ENCODE measurements around the gene LRRTM4. TPM values are rescaled to one million over a fixed set of nuclear protein-coding genes. Genes with fewer than 3 reads are reported as not detected.
"Not testable (repeated sequence)": the region's sequence is repeated elsewhere in the genome, so short reads cannot be mapped to it uniquely, and the experiment has no call there.

The LRRTM4 gene
- total RNA-seq, 1 donor from 2014 or later, result 10.6 TPM

DNA sequence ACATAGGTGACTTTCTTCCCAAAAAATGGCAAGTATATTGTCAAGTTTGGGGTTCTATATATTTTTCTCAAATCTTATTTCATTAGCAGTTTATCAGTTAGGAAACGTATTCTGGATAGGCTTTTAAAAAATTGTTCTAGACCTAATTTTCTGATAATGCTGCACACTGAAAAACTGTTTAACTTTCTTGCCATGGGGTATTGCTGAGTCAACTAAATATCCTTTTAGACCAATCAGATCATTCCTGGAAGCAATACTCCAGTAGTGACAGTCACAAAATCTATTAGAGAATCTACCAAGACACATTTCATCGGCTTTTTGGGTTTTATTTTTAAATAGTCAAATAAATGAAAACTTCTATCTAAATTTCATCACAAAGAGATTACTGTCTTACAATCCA lies 440.6 kb downstream of the LRRTM4 start:
- Mint-ChIP-seq H3K27me3 (ENCODE audit: low read depth) (no peaks in the 10 kb centered on the region), H3K4me3 (no peak overlapping the region), H3K27ac (ENCODE audit: unreplicated experiment) (no peak overlapping the region), H3K9me3 (peaks cover 4% of the 10 kb centered on the region), H3K4me1 (no peaks in the 10 kb centered on the region), H3K36me3 (ENCODE audit: low read depth) (no peaks in the 10 kb centered on the region)
- DNase-seq (ENCODE audit: low read depth, low spot score), result no peak
- TF ChIP-seq, protein P1, sequence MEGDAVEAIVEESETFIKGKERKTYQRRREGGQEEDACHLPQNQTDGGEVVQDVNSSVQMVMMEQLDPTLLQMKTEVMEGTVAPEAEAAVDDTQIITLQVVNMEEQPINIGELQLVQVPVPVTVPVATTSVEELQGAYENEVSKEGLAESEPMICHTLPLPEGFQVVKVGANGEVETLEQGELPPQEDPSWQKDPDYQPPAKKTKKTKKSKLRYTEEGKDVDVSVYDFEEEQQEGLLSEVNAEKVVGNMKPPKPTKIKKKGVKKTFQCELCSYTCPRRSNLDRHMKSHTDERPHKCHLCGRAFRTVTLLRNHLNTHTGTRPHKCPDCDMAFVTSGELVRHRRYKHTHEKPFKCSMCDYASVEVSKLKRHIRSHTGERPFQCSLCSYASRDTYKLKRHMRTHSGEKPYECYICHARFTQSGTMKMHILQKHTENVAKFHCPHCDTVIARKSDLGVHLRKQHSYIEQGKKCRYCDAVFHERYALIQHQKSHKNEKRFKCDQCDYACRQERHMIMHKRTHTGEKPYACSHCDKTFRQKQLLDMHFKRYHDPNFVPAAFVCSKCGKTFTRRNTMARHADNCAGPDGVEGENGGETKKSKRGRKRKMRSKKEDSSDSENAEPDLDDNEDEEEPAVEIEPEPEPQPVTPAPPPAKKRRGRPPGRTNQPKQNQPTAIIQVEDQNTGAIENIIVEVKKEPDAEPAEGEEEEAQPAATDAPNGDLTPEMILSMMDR (conservative IDR thresholded peaks at IDR 0.05), result no peak

DNA sequence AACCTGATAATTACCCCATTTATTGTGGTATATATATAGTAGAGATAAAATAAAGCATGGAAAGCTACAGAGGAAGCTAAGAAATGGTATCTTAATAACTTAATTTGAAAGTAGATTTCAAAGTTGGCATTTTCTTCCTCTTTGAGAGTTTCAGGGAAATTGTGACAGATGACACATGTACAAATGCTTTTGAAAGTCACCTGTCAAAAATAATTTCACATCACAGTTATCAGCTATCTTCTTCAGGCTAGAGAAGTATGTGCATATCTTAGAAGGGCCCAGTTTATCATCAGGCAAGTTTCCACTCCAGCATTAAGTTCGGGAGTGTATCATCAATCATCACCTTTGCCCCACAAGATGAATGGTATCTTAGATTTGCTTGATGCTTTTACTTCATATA lies 457.9 kb downstream of the LRRTM4 start:
- Mint-ChIP-seq H3K9me3 (no peaks in the 10 kb centered on the region), H3K4me1 (no peaks in the 10 kb centered on the region), H3K27ac (ENCODE audit: unreplicated experiment) (no peak overlapping the region), H3K36me3 (ENCODE audit: low read depth) (no peaks in the 10 kb centered on the region), H3K4me3 (no peak overlapping the region), H3K27me3 (ENCODE audit: low read depth) (no peaks in the 10 kb centered on the region)
- TF ChIP-seq, protein P1 (conservative IDR thresholded peaks at IDR 0.05), result no peak
- no peak for DNase-seq (ENCODE audit: low read depth, low spot score)

DNA sequence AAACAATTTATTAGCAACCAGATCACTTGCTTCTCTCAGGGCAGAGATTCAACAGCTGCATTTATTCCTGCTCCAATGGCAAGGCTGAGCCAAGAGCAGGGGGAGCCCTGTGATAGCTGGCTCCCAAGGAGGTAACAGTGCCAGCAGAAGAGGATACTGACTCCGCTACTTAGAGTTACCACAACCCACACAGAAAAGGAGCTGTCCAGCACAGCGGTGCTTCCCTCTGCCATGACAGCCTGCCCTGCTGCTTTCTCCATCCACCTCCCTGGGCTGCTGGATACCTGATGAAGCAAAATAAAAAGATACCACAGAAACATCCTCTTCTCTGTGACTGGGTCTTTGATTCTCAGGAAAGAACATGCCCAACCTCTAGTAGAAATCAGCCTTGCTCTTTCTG lies 467.2 kb downstream of the LRRTM4 start:
- no peak overlapping the region for H3K4me3 Mint-ChIP-seq
- peaks cover 33% of the 10 kb centered on the region for H3K4me1 Mint-ChIP-seq
- H3K27me3 Mint-ChIP-seq (ENCODE audit: low read depth), result no peaks in the 10 kb centered on the region
- TF ChIP-seq, protein P1 (conservative IDR thresholded peaks at IDR 0.05), result no peak
- no peak overlapping the region for H3K27ac Mint-ChIP-seq (ENCODE audit: unreplicated experiment)
- H3K36me3 Mint-ChIP-seq (ENCODE audit: low read depth), result no peaks in the 10 kb centered on the region
- no peaks in the 10 kb centered on the region for H3K9me3 Mint-ChIP-seq
- no peak for DNase-seq (ENCODE audit: low read depth, low spot score)

DNA sequence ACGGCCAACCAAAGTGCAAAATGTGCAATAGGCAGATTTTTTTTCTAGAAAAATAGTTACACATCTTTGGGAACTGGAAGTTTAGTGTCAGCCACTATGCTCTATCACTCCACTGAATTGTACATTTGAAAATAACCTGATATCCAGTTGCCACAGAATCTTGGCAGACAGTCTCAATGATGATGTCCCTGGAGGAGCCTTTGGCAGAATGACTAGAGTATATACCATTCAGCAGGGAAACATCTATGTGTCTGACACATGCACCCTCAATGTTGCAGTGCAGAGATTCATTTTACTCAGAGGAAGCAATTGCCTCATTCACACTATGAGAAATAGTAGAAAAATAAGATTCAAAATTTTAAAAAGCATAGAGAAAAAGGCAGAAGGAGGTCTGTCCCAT lies 475.8 kb downstream of the LRRTM4 start:
- Mint-ChIP-seq H3K36me3 (ENCODE audit: low read depth) (no peaks in the 10 kb centered on the region), H3K27ac (ENCODE audit: unreplicated experiment) (no peak overlapping the region), H3K4me1 (peaks cover 6% of the 10 kb centered on the region), H3K9me3 (peaks cover 5% of the 10 kb centered on the region), H3K27me3 (ENCODE audit: low read depth) (no peaks in the 10 kb centered on the region), H3K4me3 (no peak overlapping the region)
- DNase-seq (ENCODE audit: low read depth, low spot score), result no peak
- TF ChIP-seq, protein P1 (conservative IDR thresholded peaks at IDR 0.05), result no peak

DNA sequence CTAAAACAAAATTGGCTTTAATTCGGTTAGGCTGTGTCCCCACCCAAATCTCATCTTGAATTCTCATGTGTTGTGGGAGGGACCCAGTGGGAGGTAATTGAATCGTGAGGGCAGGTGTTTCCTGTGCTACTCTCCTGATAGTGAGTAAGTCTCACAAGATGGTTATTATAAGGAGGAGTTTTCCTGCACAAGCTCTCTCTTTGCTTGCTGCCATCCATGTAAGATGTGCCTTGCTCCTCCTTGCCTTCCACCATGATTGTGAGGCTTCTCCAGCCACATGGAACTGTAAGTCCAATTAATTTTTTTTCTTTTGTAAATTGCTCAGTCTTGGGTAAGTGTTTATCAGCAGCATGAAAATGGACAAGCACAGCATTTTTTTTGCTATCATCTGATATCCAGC lies 476.7 kb downstream of the LRRTM4 start:
- not testable (repeated sequence) for DNase-seq (ENCODE audit: low read depth, low spot score); H3K36me3 Mint-ChIP-seq (ENCODE audit: low read depth); H3K4me1 Mint-ChIP-seq; H3K4me3 Mint-ChIP-seq; H3K27ac Mint-ChIP-seq (ENCODE audit: unreplicated experiment); H3K9me3 Mint-ChIP-seq; H3K27me3 Mint-ChIP-seq (ENCODE audit: low read depth)

DNA sequence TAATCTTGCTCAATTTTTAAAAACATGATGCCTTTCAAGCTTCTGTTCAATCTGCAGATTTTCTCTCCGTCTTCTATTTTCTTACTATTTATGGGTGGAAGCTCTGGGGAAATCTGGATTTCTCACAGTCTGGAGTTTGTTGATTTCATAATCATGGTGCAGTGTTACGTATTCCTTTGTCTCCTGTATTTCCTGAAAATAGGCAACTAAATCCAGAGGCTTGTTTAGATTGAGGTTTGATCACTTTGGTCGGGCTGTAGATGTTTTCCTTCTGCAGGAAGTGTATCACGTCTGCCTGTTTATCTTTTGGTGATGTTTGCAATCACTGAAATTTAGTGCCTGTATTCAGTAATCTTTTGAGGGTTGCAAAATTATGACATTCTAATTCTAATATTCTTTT lies 487.7 kb downstream of the LRRTM4 start:
- H3K36me3 Mint-ChIP-seq (ENCODE audit: low read depth), result no peaks in the 10 kb centered on the region

DNA sequence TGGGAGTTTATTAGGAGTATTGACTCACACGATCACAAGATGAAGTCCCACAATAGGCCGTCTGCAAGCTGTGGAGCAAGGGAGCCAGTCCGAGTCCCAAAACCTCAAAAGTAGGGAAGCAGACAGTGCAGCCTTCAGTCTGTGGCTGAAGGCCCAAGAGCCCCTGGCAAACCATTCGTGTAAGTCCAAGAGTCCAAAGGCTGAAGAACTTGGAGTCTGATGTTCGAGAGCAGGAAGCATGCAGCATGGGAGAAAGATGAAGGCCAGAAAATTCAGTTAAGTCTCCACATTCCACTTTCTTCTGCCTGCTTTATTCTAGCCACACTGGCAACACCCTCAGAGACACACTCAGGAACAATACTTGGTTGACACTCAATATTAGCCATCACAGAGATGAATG lies 492.9 kb downstream of the LRRTM4 start:
- not testable (repeated sequence) for H3K4me1 Mint-ChIP-seq; H3K27me3 Mint-ChIP-seq (ENCODE audit: low read depth); H3K4me3 Mint-ChIP-seq; H3K9me3 Mint-ChIP-seq; H3K27ac Mint-ChIP-seq (ENCODE audit: unreplicated experiment); DNase-seq (ENCODE audit: low read depth, low spot score); H3K36me3 Mint-ChIP-seq (ENCODE audit: low read depth)

More for the DNA sequence above, 487.7 kb downstream of the LRRTM4 start:
- Mint-ChIP-seq H3K27me3 (ENCODE audit: low read depth) (no peaks in the 10 kb centered on the region), H3K4me3 (no peak overlapping the region), H3K27ac (ENCODE audit: unreplicated experiment) (no peak overlapping the region), H3K9me3 (no peaks in the 10 kb centered on the region), H3K4me1 (no peaks in the 10 kb centered on the region)
- DNase-seq (ENCODE audit: low read depth, low spot score), result no peak
- TF ChIP-seq, protein P1 (conservative IDR thresholded peaks at IDR 0.05), result no peak

Data from neural crest cell (in vitro differentiated cells).